CD4-positive, CD25-positive, alpha-beta regulatory T cell (primary cell): ENCODE results near the gene SKIC2. TPM values are rescaled to one million over a fixed set of nuclear protein-coding genes. Genes with fewer than 3 reads are reported as not detected.
A peak's percentile ranks its signal among the peaks of the same experiment; 100 is the strongest.
"Not testable (repeated sequence)": the region's sequence is repeated elsewhere in the genome, so short reads cannot be mapped to it uniquely, and the experiment has no call there.

Experiments
- ATAC-seq, 2 donors: fragments of 150-1000 bp; cut with Tn5 transposase; one replicate each; pipeline ENCODE4 v1.10.0; 2021; ENCODE audit warnings: low read depth in 2 of 2, moderate number of reproducible peaks in 2 of 2, moderate library complexity in 1 of 2
- DNase-seq, 3 donors: peaks; one replicate each; pipeline versions ENCODE4 v3.0.0 to v3.0.0-alpha.2; 2012 to 2022; ENCODE audit warnings: mixed read lengths in 1 of 3
- H3K27ac ChIP-seq: one replicate; pipeline ENCODE4 v1.7.0; 2013; ENCODE audit warnings: mild to moderate bottlenecking, low read length; ENCODE audit not compliant: insufficient read depth, poor library complexity, severe bottlenecking
- H3K27me3 ChIP-seq: one replicate; pipeline ENCODE4 v1.7.0; 2013; ENCODE audit warnings: low read length; ENCODE audit not compliant: control insufficient read depth, insufficient read depth
- H3K36me3 ChIP-seq: one replicate; pipeline ENCODE4 v1.7.0; 2013; ENCODE audit warnings: mild to moderate bottlenecking, low read length, moderate library complexity; ENCODE audit not compliant: control insufficient read depth, insufficient read depth
- H3K4me1 ChIP-seq: 2 replicates; pipeline ENCODE4 v1.7.0; 2013; ENCODE audit warnings: mild to moderate bottlenecking, low read length; ENCODE audit not compliant: insufficient read depth, control insufficient read depth, poor library complexity, severe bottlenecking
- H3K4me3 ChIP-seq: one replicate; pipeline ENCODE4 v1.7.0; 2013; ENCODE audit warnings: low read depth, mild to moderate bottlenecking, low read length, moderate library complexity
- H3K9me3 ChIP-seq, 2 experiments: 1 replicate in 1 of 2; 2 replicates in 1 of 2; pipeline ENCODE4 v1.7.0; 2013; ENCODE audit warnings: low read length in 2 of 2, mild to moderate bottlenecking in 1 of 2, moderate library complexity in 1 of 2; ENCODE audit not compliant: control insufficient read depth in 2 of 2
- H3K27ac Mint-ChIP-seq, 3 donors: one replicate each; pipeline ENCODE4 v1.8.0; 2020 to 2022; ENCODE audit warnings: mild to moderate bottlenecking in 3 of 3, mixed read lengths in 3 of 3, moderate library complexity in 2 of 3
- H3K27me3 Mint-ChIP-seq: one replicate; pipeline ENCODE4 v1.8.0; 2022; ENCODE audit warnings: mild to moderate bottlenecking, mixed read lengths
- H3K36me3 Mint-ChIP-seq: one replicate; pipeline ENCODE4 v1.8.0; 2020; ENCODE audit warnings: mixed read lengths
- H3K4me1 Mint-ChIP-seq, 4 donors: one replicate each; pipeline ENCODE4 v1.8.0; 2020 to 2022; ENCODE audit warnings: mixed read lengths in 4 of 4, mild to moderate bottlenecking in 1 of 4
- H3K4me3 Mint-ChIP-seq, 4 donors: one replicate each; pipeline ENCODE4 v1.8.0; 2020 to 2022; ENCODE audit warnings: mild to moderate bottlenecking in 4 of 4, mixed read lengths in 4 of 4, moderate library complexity in 3 of 4
- H3K9me3 Mint-ChIP-seq, 7 donors: one replicate each; pipeline ENCODE4 v1.8.0; 2020 to 2022; ENCODE audit warnings: mixed read lengths in 7 of 7, mild to moderate bottlenecking in 3 of 7, moderate library complexity in 2 of 7
- polyA plus RNA-seq, 4 donors: library from polyadenylated mRNA; unstranded; fragments of 300-500 nt; fragmentation: Illumina TruSeq; gene quantifications; one replicate each; pipeline ENCODE4 v1.2.3, GENCODE V29; 2021
- total RNA-seq: library from RNA; stranded (reverse); gene quantifications from one replicate; pipeline ENCODE4 v1.2.3, GENCODE V29; 2022

The SKIC2 gene
- total and polyA plus RNA-seq, 5 donors from 2014 or later, result 16.2 to 101 (median 17.7) TPM

DNA sequence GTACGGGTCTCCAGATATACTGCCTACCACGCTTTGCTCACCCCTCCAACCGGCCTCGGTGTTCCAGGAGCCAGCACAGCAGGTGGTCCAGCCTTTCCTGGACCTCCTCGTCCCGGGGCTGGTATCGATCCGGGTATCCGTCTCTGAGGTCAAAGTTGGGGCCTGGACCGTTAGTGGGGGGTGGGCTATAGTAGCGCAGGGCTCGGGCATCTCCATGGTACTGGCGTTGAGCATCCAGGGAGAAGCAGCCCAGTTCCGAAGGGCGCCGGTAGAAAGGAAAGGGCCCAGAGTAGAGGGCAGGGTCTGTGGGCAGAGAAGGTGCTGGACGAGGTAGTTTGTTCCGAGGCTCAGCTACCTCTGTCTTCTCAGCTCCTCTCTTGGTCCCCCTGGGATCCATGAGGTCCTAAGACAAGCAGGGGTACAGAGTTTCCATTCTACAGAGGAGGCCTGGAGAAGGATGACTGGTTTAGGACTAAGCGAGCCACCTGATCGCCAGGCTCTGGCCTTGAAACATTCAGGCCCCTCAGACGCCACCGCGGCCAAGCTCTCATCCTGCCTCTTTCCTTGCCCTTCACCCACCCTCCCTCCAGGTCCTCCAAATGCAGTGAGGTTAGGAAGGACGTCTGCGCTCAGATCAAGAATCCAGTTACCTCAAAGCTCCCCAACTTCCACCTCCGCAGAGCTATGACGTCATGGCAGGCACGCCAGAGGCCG lies 12.5 kb downstream of the SKIC2 start:
- H3K27me3 Mint-ChIP-seq, result peaks cover 9% of the 10 kb centered on the region
- no peaks in the 10 kb centered on the region for H3K9me3 Mint-ChIP-seq
- no peaks in the 10 kb centered on the region for H3K27me3 ChIP-seq
- H3K36me3 ChIP-seq, result peaks cover 33% of the 10 kb centered on the region
- H3K36me3 Mint-ChIP-seq, result peaks cover 12% of the 10 kb centered on the region
- H3K4me1 Mint-ChIP-seq, result peaks cover 15 to 60% (median 38%) of the 10 kb centered on the region in 4 donors
- H3K4me1 ChIP-seq, result peaks cover 22% of the 10 kb centered on the region
- ATAC-seq (no peak), DNase-seq (no peak)
- H3K9me3 ChIP-seq, result no peaks in the 10 kb centered on the region
- H3K27ac Mint-ChIP-seq, result peak overlapping the region; percentile 99 to 100 (median 99)
- H3K4me3 Mint-ChIP-seq, result peak overlapping the region; percentile 99 to 100 (median 99)
- peak overlapping the region; percentile 100 for H3K27ac ChIP-seq
- peak overlapping the region; percentile 91 for H3K4me3 ChIP-seq

GRCh38 chr6:31971993-31972708 lies 13.2 kb downstream of the SKIC2 start, which contains the start of gene DXO:
Gene DXO (minus strand): TSS chr6:31972138. CDS start chr6:31971675, 463 bp downstream.
- H3K27ac Mint-ChIP-seq, result peak within 1 kb of the TSS; percentile 99 to 100 (median 99)
- H3K4me3 Mint-ChIP-seq, result peak within 1 kb of the TSS; percentile 99 to 100 (median 99)
- no peaks in the 10 kb centered on the region for H3K27me3 ChIP-seq
- peak within 1 kb of the TSS; percentile 91 for H3K4me3 ChIP-seq
- DNase-seq, result peak; percentile 97 to 99 (median 99)
- no peaks in the 10 kb centered on the region for H3K9me3 ChIP-seq
- H3K27ac ChIP-seq, result peak within 1 kb of the TSS; percentile 100
- H3K4me1 Mint-ChIP-seq, result peaks cover 15 to 59% (median 37%) of the 10 kb centered on the region in 4 donors
- H3K9me3 Mint-ChIP-seq, result no peaks in the 10 kb centered on the region
- peaks cover 22% of the 10 kb centered on the region for H3K4me1 ChIP-seq
- peaks cover 10% of the 10 kb centered on the region for H3K36me3 Mint-ChIP-seq
- ATAC-seq, result peak; percentile 94 to 95
- H3K36me3 ChIP-seq, result peaks cover 26% of the 10 kb centered on the region
- peaks cover 9% of the 10 kb centered on the region for H3K27me3 Mint-ChIP-seq

GRCh38 chr6:31972709-31973350 lies 13.9 kb downstream of the SKIC2 start:
- peaks cover 8% of the 10 kb centered on the region for H3K36me3 Mint-ChIP-seq
- H3K27ac ChIP-seq, result peak overlapping the region; percentile 100
- H3K4me3 ChIP-seq, result peak overlapping the region; percentile 91
- H3K36me3 ChIP-seq, result peaks cover 19% of the 10 kb centered on the region
- peak overlapping the region; percentile 99 to 100 (median 99) for H3K27ac Mint-ChIP-seq
- ATAC-seq, result no peak
- H3K27me3 Mint-ChIP-seq, result peaks cover 9% of the 10 kb centered on the region
- H3K9me3 ChIP-seq, result no peaks in the 10 kb centered on the region
- peaks cover 15 to 53% (median 34%) of the 10 kb centered on the region in 4 donors for H3K4me1 Mint-ChIP-seq
- H3K4me3 Mint-ChIP-seq, result peak overlapping the region; percentile 99 to 100 (median 99)
- H3K4me1 ChIP-seq, result peaks cover 22% of the 10 kb centered on the region
- no peaks in the 10 kb centered on the region for H3K9me3 Mint-ChIP-seq
- no peaks in the 10 kb centered on the region for H3K27me3 ChIP-seq
- DNase-seq, result no peak

- H3K4me1 ChIP-seq, result peaks cover 28% of the 10 kb centered on the region
- not testable (repeated sequence) for DNase-seq
- H3K4me1 Mint-ChIP-seq, result peaks cover 15 to 48% (median 29%) of the 10 kb centered on the region in 4 donors
Observed at GRCh38 chr6:31976065-31976464, 17.1 kb downstream of the SKIC2 start.

DNA sequence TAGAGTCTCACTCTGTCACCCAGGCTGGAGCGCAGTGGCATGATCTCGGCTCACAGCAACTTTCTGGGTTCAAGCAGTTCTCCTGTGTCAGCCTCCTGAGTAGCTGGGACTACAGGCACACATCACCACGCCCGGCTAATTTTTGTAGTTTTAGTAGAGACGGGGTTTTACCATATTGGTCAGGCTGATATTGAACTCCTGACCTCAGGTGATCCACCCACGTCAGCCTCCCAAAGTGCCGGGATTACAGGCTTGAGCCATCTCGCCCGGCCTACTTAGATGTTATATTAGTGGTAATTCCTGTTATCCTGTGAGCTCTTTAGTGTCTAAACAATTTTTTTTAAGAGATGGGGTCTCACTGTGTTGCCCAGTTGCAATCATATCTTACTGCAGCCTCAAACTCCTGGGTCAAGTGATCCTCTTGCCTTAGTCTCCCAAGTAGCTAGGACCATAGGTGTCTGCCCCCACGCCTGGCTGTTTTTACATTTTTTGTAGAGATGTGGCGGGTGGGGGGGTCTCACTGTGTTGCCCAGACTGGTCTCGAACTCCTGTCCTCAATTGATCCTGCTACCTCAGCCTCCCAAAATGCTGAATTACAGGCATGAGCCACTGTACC lies 18.9 kb downstream of the SKIC2 start:
- Histone ChIP-seq H3K9me3 (no peaks in the 10 kb centered on the region), H3K27ac (peak overlapping the region; percentile 58), H3K27me3 (no peaks in the 10 kb centered on the region), H3K4me1 (peaks cover 17% of the 10 kb centered on the region), H3K36me3 (peaks cover 6% of the 10 kb centered on the region), H3K4me3 (no peak overlapping the region)
- no peak for ATAC-seq
- Mint-ChIP-seq H3K4me3 (no peak overlapping the region), H3K9me3 (no peaks in the 10 kb centered on the region), H3K4me1 (peaks cover 6 to 31% (median 18%) of the 10 kb centered on the region in 4 donors), H3K27me3 (no peaks in the 10 kb centered on the region), H3K36me3 (peaks cover 2% of the 10 kb centered on the region), H3K27ac (peak overlapping the region in 1 of 3 donors; percentile 46)
- DNase-seq, result no peak

More at GRCh38 chr6:31976065-31976464, 17.1 kb downstream of the SKIC2 start:
- not testable (repeated sequence) for H3K27ac ChIP-seq, H3K36me3 Mint-ChIP-seq, H3K4me3 ChIP-seq, ATAC-seq, H3K9me3 Mint-ChIP-seq, H3K36me3 ChIP-seq, H3K27me3 Mint-ChIP-seq, H3K4me3 Mint-ChIP-seq, H3K27me3 ChIP-seq, H3K27ac Mint-ChIP-seq, H3K9me3 ChIP-seq

DNA sequence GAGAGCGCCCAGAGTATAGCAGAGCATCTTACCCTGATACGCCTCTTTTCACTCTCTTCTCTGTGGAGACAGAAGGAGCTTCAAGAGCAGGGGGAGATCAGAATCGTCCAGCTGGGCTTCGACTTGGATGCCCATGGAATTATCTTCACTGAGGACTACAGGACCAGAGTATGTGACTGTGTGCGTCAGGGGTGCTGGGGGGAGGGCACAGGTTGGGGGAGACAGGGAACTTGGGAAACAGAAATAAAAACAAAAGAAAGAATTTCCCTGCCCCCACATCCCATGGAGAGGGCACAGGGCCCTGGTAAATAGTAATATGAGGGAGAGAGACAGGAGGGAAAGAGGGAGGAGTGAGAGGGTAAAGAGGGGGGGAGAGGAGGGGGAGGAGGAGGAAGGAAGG lies 19.9 kb downstream of the SKIC2 start:
- H3K36me3 Mint-ChIP-seq, result peaks cover 2% of the 10 kb centered on the region
- peak overlapping the region in 2 of 3 donors; percentile 66 to 73 for H3K27ac Mint-ChIP-seq
- H3K27me3 Mint-ChIP-seq, result no peaks in the 10 kb centered on the region
- no peak for ATAC-seq
- Histone ChIP-seq H3K4me3 (no peak overlapping the region), H3K4me1 (peaks cover 14% of the 10 kb centered on the region), H3K27ac (peak overlapping the region; percentile 58), H3K9me3 (no peaks in the 10 kb centered on the region), H3K27me3 (no peaks in the 10 kb centered on the region), H3K36me3 (peaks cover 6% of the 10 kb centered on the region)
- peaks cover 0 to 22% (median 11%) of the 10 kb centered on the region in 4 donors for H3K4me1 Mint-ChIP-seq
- H3K9me3 Mint-ChIP-seq, result no peaks in the 10 kb centered on the region
- DNase-seq, result no peak
- peak overlapping the region in 1 of 4 donors; percentile 35 for H3K4me3 Mint-ChIP-seq

- Histone ChIP-seq H3K36me3 (peaks cover 6% of the 10 kb centered on the region), H3K4me1 (peaks cover 14% of the 10 kb centered on the region), H3K9me3 (no peaks in the 10 kb centered on the region), H3K4me3 (no peak overlapping the region), H3K27ac (peak overlapping the region; percentile 58), H3K27me3 (no peaks in the 10 kb centered on the region)
- H3K27me3 Mint-ChIP-seq, result no peaks in the 10 kb centered on the region
- no peak for ATAC-seq
- H3K4me3 Mint-ChIP-seq, result no peak overlapping the region
- DNase-seq, result peak in 1 of 3 donors; percentile 33
- H3K4me1 Mint-ChIP-seq, result peaks cover 0 to 18% (median 6%) of the 10 kb centered on the region in 4 donors
- H3K27ac Mint-ChIP-seq, result peak overlapping the region in 2 of 3 donors; percentile 40 to 80
- peaks cover 2% of the 10 kb centered on the region for H3K36me3 Mint-ChIP-seq
- H3K9me3 Mint-ChIP-seq, result no peaks in the 10 kb centered on the region
Observed at GRCh38 chr6:31979238-31979898, 20.4 kb downstream of the SKIC2 start.
